Neural progenitor cell (in vitro differentiated cells): ENCODE data around the gene MTREX. TPM values are rescaled to one million over a fixed set of nuclear protein-coding genes. Genes with fewer than 3 reads are reported as not detected.

Experiments
- DNase-seq: peaks from one replicate; pipeline ENCODE4 v3.0.0-alpha.2; 2016; ENCODE audit warnings: low spot score
- H2AFZ ChIP-seq: fragments of 200-600 bp; sonication (generic); replicated peaks from 2 replicates; pipeline ENCODE4 v1.6.1; 2016; ENCODE audit warnings: antibody characterized with exemption
- H3F3A ChIP-seq: fragments of 200-600 bp; sonication (generic); 2 replicates; pipeline ENCODE4 v1.6.1; 2016; ENCODE audit warnings: antibody characterized with exemption, low read depth
- H3K27ac ChIP-seq: fragments of 200-600 bp; sonication (generic); 2 replicates; pipeline ENCODE4 v1.5.1; 2016; ENCODE audit warnings: mild to moderate bottlenecking
- H3K27me3 ChIP-seq: fragments of 200-600 bp; sonication (generic); 2 replicates; pipeline ENCODE4 v1.6.1; 2016; ENCODE audit warnings: mild to moderate bottlenecking, moderate library complexity
- H3K36me3 ChIP-seq: fragments of 200-600 bp; sonication (generic); 2 replicates; pipeline ENCODE4 v1.5.1; 2016
- H3K4me1 ChIP-seq: fragments of 200-600 bp; sonication (generic); 2 replicates; pipeline ENCODE4 v1.6.1; 2016; ENCODE audit warnings: mixed run types
- H3K4me2 ChIP-seq: fragments of 200-600 bp; sonication (generic); 2 replicates; pipeline ENCODE4 v1.6.1; 2016
- H3K4me3 ChIP-seq: fragments of 200-600 bp; sonication (generic); 2 replicates; pipeline ENCODE4 v1.5.1; 2016
- H3K79me2 ChIP-seq: fragments of 200-600 bp; sonication (generic); 2 replicates; pipeline ENCODE4 v1.6.1; 2016; ENCODE audit warnings: low read depth
- H3K9ac ChIP-seq: fragments of 200-600 bp; sonication (generic); 2 replicates; pipeline ENCODE4 v1.6.1; 2016
- H3K9me3 ChIP-seq: fragments of 200-600 bp; sonication (generic); 2 replicates; pipeline ENCODE4 v1.5.1; 2016; ENCODE audit warnings: low read depth
- H4K20me1 ChIP-seq: fragments of 200-600 bp; sonication (generic); 2 replicates; pipeline ENCODE4 v1.6.1; 2016; ENCODE audit warnings: low read depth
- H3K27ac Mint-ChIP-seq: 3 replicates; pipeline ENCODE4 v1.8.0; 2021; ENCODE audit warnings: mixed read lengths
- H3K27me3 Mint-ChIP-seq: 2 replicates; pipeline ENCODE4 v1.8.0; 2022; ENCODE audit warnings: low read depth, mild to moderate bottlenecking, inconsistent platforms, moderate library complexity, mixed read lengths; ENCODE audit not compliant: insufficient read depth
- H3K36me3 Mint-ChIP-seq: 3 replicates; pipeline ENCODE4 v1.8.0; 2021; ENCODE audit warnings: mixed read lengths
- H3K4me1 Mint-ChIP-seq: 3 replicates; pipeline ENCODE4 v1.8.0; 2021; ENCODE audit warnings: mixed read lengths
- H3K4me3 Mint-ChIP-seq: 3 replicates; pipeline ENCODE4 v1.8.0; 2021; ENCODE audit warnings: mild to moderate bottlenecking, moderate library complexity, mixed read lengths
- H3K9me3 Mint-ChIP-seq: 3 replicates; pipeline ENCODE4 v1.8.0; 2020; ENCODE audit warnings: mixed read lengths
- EZH2 ChIP-seq: fragments of 200-600 bp; sonication (generic); IDR thresholded peaks from 2 replicates; pipeline ENCODE4 v1.6.1; 2017; ENCODE audit warnings: antibody characterized with exemption, mild to moderate bottlenecking, moderate library complexity
- EZH2phosphoT487 ChIP-seq: fragments of 200-600 bp; sonication (generic); IDR thresholded peaks from 2 replicates; pipeline ENCODE4 v1.6.1; 2017; ENCODE audit warnings: antibody characterized with exemption
- total RNA-seq: library from RNA; depleted of rRNA; stranded (reverse); fragments of >200 nt; gene quantifications from 2 replicates; pipeline ENCODE4 v1.2.3, GENCODE V29; 2015; ENCODE audit warnings: low replicate concordance
- TF ChIP-seq, protein P1 (sequence below): fragments of 200-600 bp; sonication (generic); IDR thresholded peaks from 2 replicates; pipeline ENCODE4 v1.5.1; 2017; ENCODE audit warnings: antibody characterized with exemption, mild to moderate bottlenecking

The MTREX gene
- total RNA-seq, 1 donor from 2014 or later = 198 TPM

DNA sequence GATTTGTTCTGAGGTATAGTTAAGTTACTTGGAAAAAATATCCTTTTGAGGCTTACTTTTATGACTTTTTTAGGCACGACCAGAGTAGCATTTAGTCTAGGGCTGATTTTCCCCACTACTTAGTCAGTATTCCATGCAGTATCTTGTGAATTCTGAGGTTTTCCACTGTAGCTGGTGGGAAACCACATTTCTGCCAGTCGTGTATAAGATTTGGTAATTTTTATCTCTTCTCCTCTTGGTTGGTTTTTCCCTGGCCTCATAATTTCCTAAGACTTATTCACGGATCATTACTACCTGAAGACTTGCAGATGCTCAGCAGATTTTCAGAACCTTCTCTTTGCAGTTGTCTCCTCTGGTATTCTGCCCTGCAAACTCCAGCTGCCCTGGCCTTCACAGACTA, 23.5 kb downstream of the MTREX start:
- peaks cover 75% of the 10 kb centered on the region for H3K79me2 ChIP-seq
- H3K4me3 Mint-ChIP-seq = no peak overlapping the region
- TF ChIP-seq, protein P1, sequence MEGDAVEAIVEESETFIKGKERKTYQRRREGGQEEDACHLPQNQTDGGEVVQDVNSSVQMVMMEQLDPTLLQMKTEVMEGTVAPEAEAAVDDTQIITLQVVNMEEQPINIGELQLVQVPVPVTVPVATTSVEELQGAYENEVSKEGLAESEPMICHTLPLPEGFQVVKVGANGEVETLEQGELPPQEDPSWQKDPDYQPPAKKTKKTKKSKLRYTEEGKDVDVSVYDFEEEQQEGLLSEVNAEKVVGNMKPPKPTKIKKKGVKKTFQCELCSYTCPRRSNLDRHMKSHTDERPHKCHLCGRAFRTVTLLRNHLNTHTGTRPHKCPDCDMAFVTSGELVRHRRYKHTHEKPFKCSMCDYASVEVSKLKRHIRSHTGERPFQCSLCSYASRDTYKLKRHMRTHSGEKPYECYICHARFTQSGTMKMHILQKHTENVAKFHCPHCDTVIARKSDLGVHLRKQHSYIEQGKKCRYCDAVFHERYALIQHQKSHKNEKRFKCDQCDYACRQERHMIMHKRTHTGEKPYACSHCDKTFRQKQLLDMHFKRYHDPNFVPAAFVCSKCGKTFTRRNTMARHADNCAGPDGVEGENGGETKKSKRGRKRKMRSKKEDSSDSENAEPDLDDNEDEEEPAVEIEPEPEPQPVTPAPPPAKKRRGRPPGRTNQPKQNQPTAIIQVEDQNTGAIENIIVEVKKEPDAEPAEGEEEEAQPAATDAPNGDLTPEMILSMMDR = no peak
- TF ChIP-seq EZH2phosphoT487 = no peak
- no peak for TF ChIP-seq EZH2
- H3K27ac ChIP-seq = no peak overlapping the region
- H3K9me3 Mint-ChIP-seq = no peaks in the 10 kb centered on the region
- no peak overlapping the region for H3K4me2 ChIP-seq
- H3K27me3 ChIP-seq = no peaks in the 10 kb centered on the region
- H3K36me3 Mint-ChIP-seq = peaks cover 40% of the 10 kb centered on the region
- H3F3A ChIP-seq = no peaks in the 10 kb centered on the region
- H3K9ac ChIP-seq = no peak overlapping the region
- H3K9me3 ChIP-seq = no peaks in the 10 kb centered on the region
- H3K36me3 ChIP-seq = peaks cover 32% of the 10 kb centered on the region
- no peaks in the 10 kb centered on the region for H3K4me1 Mint-ChIP-seq
- H3K4me3 ChIP-seq = no peak overlapping the region
- H2AFZ ChIP-seq = no peak overlapping the region
- no peaks in the 10 kb centered on the region for H4K20me1 ChIP-seq
- no peaks in the 10 kb centered on the region for H3K27me3 Mint-ChIP-seq
- no peak for DNase-seq
- no peak overlapping the region for H3K27ac Mint-ChIP-seq
- no peaks in the 10 kb centered on the region for H3K4me1 ChIP-seq

DNA sequence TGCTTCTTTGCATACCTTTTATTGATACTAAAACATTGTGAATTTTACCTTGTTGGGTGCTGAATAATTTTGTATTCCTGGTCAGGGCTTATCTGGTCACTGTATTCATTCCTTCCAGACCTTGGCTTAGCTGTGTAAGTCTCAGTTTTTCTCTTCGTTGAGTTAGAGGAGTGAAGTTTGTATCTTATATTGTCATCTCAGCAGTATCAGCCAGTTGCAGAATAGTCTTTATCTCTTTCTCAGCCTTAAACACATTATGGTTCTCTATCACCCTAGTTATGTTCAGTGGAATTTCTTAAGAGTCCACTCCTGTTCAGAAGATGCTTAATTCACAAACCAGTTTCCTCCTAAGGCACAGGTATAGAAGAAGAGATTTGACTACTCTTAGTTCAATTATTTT, 25.2 kb downstream of the MTREX start:
- Histone ChIP-seq H3F3A (no peaks in the 10 kb centered on the region), H3K9me3 (no peaks in the 10 kb centered on the region), H4K20me1 (no peaks in the 10 kb centered on the region), H3K79me2 (peaks cover 83% of the 10 kb centered on the region), H3K4me3 (no peak overlapping the region), H2AFZ (no peak overlapping the region), H3K36me3 (peaks cover 32% of the 10 kb centered on the region), H3K4me2 (no peak overlapping the region), H3K27me3 (no peaks in the 10 kb centered on the region), H3K9ac (no peak overlapping the region), H3K4me1 (no peaks in the 10 kb centered on the region), H3K27ac (no peak overlapping the region)
- H3K4me1 Mint-ChIP-seq = no peaks in the 10 kb centered on the region
- no peaks in the 10 kb centered on the region for H3K9me3 Mint-ChIP-seq
- H3K4me3 Mint-ChIP-seq = no peak overlapping the region
- DNase-seq = no peak
- H3K36me3 Mint-ChIP-seq = peaks cover 37% of the 10 kb centered on the region
- TF ChIP-seq EZH2 (no peak), EZH2phosphoT487 (no peak)
- TF ChIP-seq, protein P1 = no peak
- H3K27ac Mint-ChIP-seq = no peak overlapping the region
- H3K27me3 Mint-ChIP-seq = no peaks in the 10 kb centered on the region

- H3K9me3 ChIP-seq = no peaks in the 10 kb centered on the region
- Mint-ChIP-seq H3K36me3 (peaks cover 33% of the 10 kb centered on the region), H3K9me3 (no peaks in the 10 kb centered on the region), H3K4me1 (no peaks in the 10 kb centered on the region), H3K4me3 (no peak overlapping the region), H3K27ac (no peak overlapping the region), H3K27me3 (no peaks in the 10 kb centered on the region)
- H3K27ac ChIP-seq = no peak overlapping the region
- no peak overlapping the region for H3K9ac ChIP-seq
- H3K79me2 ChIP-seq = peaks cover 87% of the 10 kb centered on the region
- TF ChIP-seq, protein P1 = no peak
- TF ChIP-seq EZH2phosphoT487 (no peak), EZH2 (no peak)
- H3F3A ChIP-seq = no peaks in the 10 kb centered on the region
- peaks cover 31% of the 10 kb centered on the region for H3K36me3 ChIP-seq
- H3K27me3 ChIP-seq = no peaks in the 10 kb centered on the region
- H4K20me1 ChIP-seq = no peaks in the 10 kb centered on the region
- no peak overlapping the region for H3K4me3 ChIP-seq
- no peak for DNase-seq
- no peak overlapping the region for H3K4me2 ChIP-seq
- H2AFZ ChIP-seq = no peak overlapping the region
- no peaks in the 10 kb centered on the region for H3K4me1 ChIP-seq
These were observed 26.0 kb downstream of the MTREX start for GRCh38 chr5:55333811-55334210.
